Thymus (tissue), 11 donors: ENCODE results near the gene TDP2. TPM values are rescaled to one million over a fixed set of nuclear protein-coding genes. Genes with fewer than 3 reads are reported as not detected.
"Not testable (repeated sequence)": the region's sequence is repeated elsewhere in the genome, so short reads cannot be mapped to it uniquely, and the experiment has no call there.

ENCODE experiments used
- DNase-seq, 9 donors: peaks; one replicate each; pipeline ENCODE4 v3.0.0-alpha.2; 2013; ENCODE audit warnings: low spot score in 9 of 9, low read depth in 6 of 9, missing footprints in 1 of 9
- H3K27ac ChIP-seq, 2 donors: one replicate each; pipeline ENCODE4 v1.5.1; 2013; ENCODE audit warnings: control low read depth in 1 of 2, low read depth in 1 of 2, low read length in 1 of 2, mild to moderate bottlenecking in 1 of 2, moderate library complexity in 1 of 2
- H3K27me3 ChIP-seq, 2 donors: one replicate each; pipeline ENCODE4 v1.5.1; 2013; ENCODE audit warnings: low read length in 1 of 2; ENCODE audit not compliant: control insufficient read depth in 2 of 2, insufficient read depth in 1 of 2
- H3K36me3 ChIP-seq, 2 donors: one replicate each; pipeline ENCODE4 v1.5.1; 2013; ENCODE audit warnings: low read length in 1 of 2, mild to moderate bottlenecking in 1 of 2, moderate library complexity in 1 of 2; ENCODE audit not compliant: control insufficient read depth in 2 of 2, insufficient read depth in 2 of 2
- H3K4me1 ChIP-seq, 2 donors: one replicate each; pipeline ENCODE4 v1.5.1; 2013; ENCODE audit warnings: low read length in 2 of 2; ENCODE audit not compliant: control insufficient read depth in 2 of 2, insufficient read depth in 2 of 2
- H3K4me3 ChIP-seq, 2 donors: one replicate each; pipeline ENCODE4 v1.5.1; 2013; ENCODE audit warnings: low read length in 2 of 2, control low read depth in 1 of 2, mild to moderate bottlenecking in 1 of 2
- H3K9me3 ChIP-seq, 2 donors: one replicate each; pipeline ENCODE4 v1.5.1; 2013; ENCODE audit warnings: low read length in 1 of 2, mild to moderate bottlenecking in 1 of 2; ENCODE audit not compliant: control insufficient read depth in 2 of 2, insufficient read depth in 1 of 2
- WGBS: extraction: QIAGEN DNeasy Blood & Tissue Kit; methylation state at CpG from one replicate; pipeline ENCODE4 v1.1.7; 2013; 5-methylcytosine and 5-hydroxymethylcytosine counted together
- polyA plus RNA-seq: library from polyadenylated mRNA; stranded (reverse); fragments of 200-250 nt; gene quantifications from one replicate; pipeline ENCODE4 v1.2.3, GENCODE V29; 2013
- total RNA-seq: library from RNA; stranded (reverse); fragments of 120-200 nt; gene quantifications from one replicate; pipeline ENCODE4 v1.2.4, GENCODE V29; 2013
- donor health status: healthy.

Gene TDP2
- total and polyA plus RNA-seq, 2 donors, result 38.1 to 69.9 TPM

GRCh38 chr6:24696097-24696496 is 29.4 kb upstream of the TDP2 start:
- Histone ChIP-seq H3K27ac (no peak overlapping the region), H3K27me3 (no peaks in the 10 kb centered on the region), H3K4me1 (peaks cover 6 to 7% of the 10 kb centered on the region in 2 donors), H3K36me3 (peaks cover 5 to 20% of the 10 kb centered on the region in 2 donors), H3K4me3 (no peak overlapping the region), H3K9me3 (no peaks in the 10 kb centered on the region)
- no peak for DNase-seq
- 98% methylated on average over 2 of the region's 2 CpGs for WGBS

GRCh38 chr6:24695635-24696034 is 28.9 kb upstream of the TDP2 start:
- whole genome bisulfite sequencing, result 42% methylated on average over 8 of the region's 8 CpGs
- H3K27ac ChIP-seq, H3K4me3 ChIP-seq, H3K27me3 ChIP-seq, H3K9me3 ChIP-seq: not testable (repeated sequence)
- Histone ChIP-seq H3K4me1 (peaks cover 6 to 12% of the 10 kb centered on the region in 2 donors), H3K36me3 (peaks cover 5 to 18% of the 10 kb centered on the region in 2 donors)
- DNase-seq, result peak in 6 of 9 donors; percentile 31 to 76 (median 39)

GRCh38 chr6:24694198-24694597 is 27.5 kb upstream of the TDP2 start:
- H3K27me3 ChIP-seq, result no peaks in the 10 kb centered on the region
- H3K27ac ChIP-seq, result no peak overlapping the region
- no peak for DNase-seq
- H3K36me3 ChIP-seq, result peaks cover 5 to 11% of the 10 kb centered on the region in 2 donors
- H3K4me3 ChIP-seq, result no peak overlapping the region
- H3K9me3 ChIP-seq, result no peaks in the 10 kb centered on the region
- H3K4me1 ChIP-seq, result peaks cover 6 to 12% of the 10 kb centered on the region in 2 donors
- WGBS, result 97% methylated on average over 1 of the region's 1 CpG

- Histone ChIP-seq H3K27ac (peak overlapping the region; percentile 61 to 65), H3K4me3 (no peak overlapping the region), H3K27me3 (no peaks in the 10 kb centered on the region), H3K36me3 (peaks cover 0 to 6% of the 10 kb centered on the region in 2 donors), H3K4me1 (peaks cover 6 to 12% of the 10 kb centered on the region in 2 donors), H3K9me3 (no peaks in the 10 kb centered on the region)
- peak in 7 of 9 donors; percentile 20 to 72 (median 34) for DNase-seq
- 98% methylated on average over 2 of the region's 2 CpGs for WGBS
Measured at GRCh38 chr6:24692848-24693592, 26.3 kb upstream of the TDP2 start.

- no peak for DNase-seq
- Histone ChIP-seq H3K27me3 (no peaks in the 10 kb centered on the region), H3K4me1 (peaks cover 6 to 12% of the 10 kb centered on the region in 2 donors), H3K9me3 (no peaks in the 10 kb centered on the region), H3K27ac (peak overlapping the region; percentile 61 to 65), H3K4me3 (no peak overlapping the region), H3K36me3 (no peaks in the 10 kb centered on the region)
- WGBS, result 97% methylated on average over 3 of the region's 3 CpGs
Measured at GRCh38 chr6:24692415-24692814, 25.7 kb upstream of the TDP2 start.

GRCh38 chr6:24692003-24692402 is 25.3 kb upstream of the TDP2 start:
- no peaks in the 10 kb centered on the region for H3K9me3 ChIP-seq
- H3K4me1 ChIP-seq, result peaks cover 6 to 12% of the 10 kb centered on the region in 2 donors
- H3K4me3 ChIP-seq, result no peak overlapping the region
- no peak for DNase-seq
- no peaks in the 10 kb centered on the region for H3K36me3 ChIP-seq
- 94% methylated on average over 4 of the region's 4 CpGs for WGBS
- no peak overlapping the region for H3K27ac ChIP-seq
- H3K27me3 ChIP-seq, result no peaks in the 10 kb centered on the region

- Histone ChIP-seq H3K36me3 (no peaks in the 10 kb centered on the region), H3K27me3 (no peaks in the 10 kb centered on the region), H3K4me1 (peaks cover 6 to 12% of the 10 kb centered on the region in 2 donors), H3K9me3 (no peaks in the 10 kb centered on the region), H3K4me3 (no peak overlapping the region), H3K27ac (no peak overlapping the region)
- DNase-seq, result no peak
- 95% methylated on average over 3 of the region's 3 CpGs for WGBS
Measured at GRCh38 chr6:24691550-24691949, 24.9 kb upstream of the TDP2 start.

GRCh38 chr6:24690593-24690992 is 23.9 kb upstream of the TDP2 start:
- Histone ChIP-seq H3K36me3 (no peaks in the 10 kb centered on the region), H3K27ac (no peak overlapping the region), H3K9me3 (no peaks in the 10 kb centered on the region), H3K4me3 (no peak overlapping the region), H3K27me3 (no peaks in the 10 kb centered on the region), H3K4me1 (peaks cover 6 to 12% of the 10 kb centered on the region in 2 donors)
- DNase-seq, result peak in 5 of 9 donors; percentile 24 to 60 (median 41)
- 78% methylated on average over 1 of the region's 1 CpG for WGBS

- Histone ChIP-seq H3K27me3 (no peaks in the 10 kb centered on the region), H3K9me3 (no peaks in the 10 kb centered on the region), H3K27ac (no peak overlapping the region), H3K4me3 (no peak overlapping the region), H3K4me1 (peaks cover 6 to 12% of the 10 kb centered on the region in 2 donors), H3K36me3 (no peaks in the 10 kb centered on the region)
- over 99% methylated on average over 2 of the region's 2 CpGs for WGBS
- DNase-seq, result no peak
Measured at GRCh38 chr6:24689964-24690363, 23.3 kb upstream of the TDP2 start.
